GM19035 (cell line): ENCODE measurements around the gene C1QL4.

Experiments used
- ATAC-seq: cut with Tn5 transposase; IDR thresholded peaks from one replicate; pipeline ENCODE4 v1.9.1; 2021; ENCODE audit not compliant: unreplicated experiment

C1QL4 gene

GRCh38 chr12:49309386-49309785 is 27.6 kb downstream of the C1QL4 start:
- ATAC-seq = no peak

GRCh38 chr12:49305762-49306510 is 31.1 kb downstream of the C1QL4 start:
- ATAC-seq = no peak

DNA sequence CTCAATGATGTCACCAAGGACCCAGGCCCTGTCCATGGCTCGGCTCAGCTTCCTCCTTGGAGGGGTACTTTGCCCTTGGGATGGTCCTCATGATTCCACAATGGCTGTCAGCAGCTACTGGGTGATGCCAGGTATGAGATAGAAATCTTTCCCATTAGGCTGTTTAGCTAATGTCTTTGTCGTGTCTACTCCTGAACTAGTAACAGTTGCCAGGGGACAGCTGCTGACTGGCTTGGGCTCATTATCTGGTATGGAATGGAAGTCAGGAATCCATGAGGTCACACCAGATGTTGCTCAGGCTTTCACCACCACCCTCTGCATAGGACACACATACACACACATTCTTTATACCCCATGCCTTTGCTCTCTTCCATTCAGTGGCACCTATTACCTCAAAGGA is 32.8 kb downstream of the C1QL4 start:
- no peak for ATAC-seq

- ATAC-seq = no peak
Measured at GRCh38 chr12:49301760-49302159, 35.2 kb downstream of the C1QL4 start.

GRCh38 chr12:49298160-49298559 is 38.8 kb downstream of the C1QL4 start:
- ATAC-seq = no peak

GRCh38 chr12:49297695-49298060 is 39.3 kb downstream of the C1QL4 start:
- no peak for ATAC-seq

DNA sequence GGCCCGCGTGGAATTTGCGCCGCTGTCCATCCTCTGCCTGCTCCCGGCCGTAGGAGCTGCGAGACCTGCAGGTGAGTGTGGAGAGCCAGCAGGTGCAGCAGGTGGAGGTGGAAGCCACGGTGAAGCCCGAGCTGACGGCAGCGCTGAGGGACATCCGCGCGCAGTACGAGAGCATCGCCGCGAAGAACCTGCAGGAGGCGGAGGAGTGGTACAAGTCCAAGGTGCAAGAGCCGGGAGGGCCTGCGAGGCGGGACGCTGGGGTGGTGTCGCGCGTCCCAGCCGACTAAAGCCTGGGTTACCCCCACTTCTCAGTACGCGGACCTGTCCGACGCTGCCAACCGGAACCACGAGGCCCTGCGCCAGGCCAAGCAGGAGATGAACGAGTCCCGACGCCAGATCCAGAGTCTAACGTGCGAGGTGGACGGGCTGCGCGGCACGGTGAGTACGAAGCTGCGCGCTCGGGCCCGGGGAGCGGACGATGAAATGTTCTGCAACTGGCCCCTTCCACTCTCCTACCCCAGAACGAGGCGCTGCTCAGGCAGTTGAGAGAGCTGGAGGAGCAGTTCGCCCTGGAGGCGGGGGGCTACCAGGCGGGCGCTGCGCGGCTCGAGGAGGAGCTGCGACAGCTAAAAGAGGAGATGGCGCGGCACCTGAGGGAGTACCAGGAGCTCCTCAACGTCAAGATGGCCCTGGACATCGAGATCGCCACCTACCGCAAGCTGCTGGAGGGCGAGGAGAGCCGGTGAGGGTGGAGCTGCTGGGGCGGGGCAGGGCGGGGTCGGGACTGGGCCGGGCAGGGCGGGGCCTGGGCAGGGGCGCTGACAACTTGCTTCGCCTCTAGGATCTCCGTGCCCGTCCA is 39.9 kb downstream of the C1QL4 start:
- ATAC-seq = no peak

DNA sequence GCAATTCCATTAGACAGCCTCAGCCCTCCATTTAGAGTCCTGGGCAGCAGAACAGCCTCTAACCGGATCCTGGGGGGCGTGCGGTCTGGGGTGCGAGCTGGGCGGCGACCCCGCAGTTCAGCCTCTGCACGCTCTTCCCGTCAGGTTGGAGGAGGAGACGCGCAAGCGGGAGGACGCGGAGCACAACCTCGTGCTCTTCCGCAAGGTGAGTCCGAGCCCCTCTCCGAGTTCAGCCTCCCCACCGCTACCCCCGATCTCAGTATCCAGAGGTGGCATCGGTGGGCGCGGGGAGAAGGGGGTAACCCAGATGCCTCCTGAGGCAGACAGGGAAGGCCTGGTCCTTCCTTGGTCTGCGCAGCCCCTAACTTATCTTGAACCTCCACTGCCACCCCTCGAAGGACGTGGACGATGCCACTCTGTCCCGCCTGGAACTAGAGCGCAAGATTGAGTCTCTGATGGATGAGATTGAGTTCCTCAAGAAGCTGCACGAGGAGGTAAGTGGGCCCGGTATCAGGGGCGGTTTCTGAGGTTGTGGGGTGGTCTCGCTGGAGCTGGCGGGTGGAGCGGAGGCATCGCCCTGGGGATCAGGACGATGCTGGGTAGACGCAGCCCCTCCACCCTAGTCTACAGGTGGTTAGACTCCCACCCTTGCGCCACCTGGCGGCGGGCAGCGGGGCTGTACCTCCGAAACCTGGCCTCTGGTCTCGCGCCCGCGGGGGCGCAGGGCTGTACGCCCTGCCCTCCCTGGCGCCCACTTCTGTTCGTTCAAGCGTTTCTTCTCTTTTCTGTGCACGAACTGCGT is 40.8 kb downstream of the C1QL4 start:
- no peak for ATAC-seq

GRCh38 chr12:49295082-49295936 is 41.7 kb downstream of the C1QL4 start, which contains the start of gene PRPH:
PRPH (plus strand) TSS chr12:49295147; CDS start chr12:49295201, 54 bp downstream.
- ATAC-seq = no peak

DNA sequence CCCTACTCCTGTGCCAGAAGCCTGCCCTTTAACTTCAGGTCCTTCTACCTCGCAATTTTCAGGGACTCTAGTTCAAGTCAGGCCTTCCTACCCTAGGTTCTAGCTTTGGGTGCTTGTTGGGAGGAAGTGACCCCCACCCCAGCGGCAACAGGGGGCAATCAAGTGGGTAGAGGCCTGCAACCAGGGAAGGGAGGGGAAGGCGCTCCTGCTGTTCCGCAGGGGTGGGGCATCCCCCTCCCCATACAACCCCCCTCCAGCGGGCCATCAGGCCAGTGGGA is 42.2 kb downstream of the C1QL4 start:
- ATAC-seq = no peak

DNA sequence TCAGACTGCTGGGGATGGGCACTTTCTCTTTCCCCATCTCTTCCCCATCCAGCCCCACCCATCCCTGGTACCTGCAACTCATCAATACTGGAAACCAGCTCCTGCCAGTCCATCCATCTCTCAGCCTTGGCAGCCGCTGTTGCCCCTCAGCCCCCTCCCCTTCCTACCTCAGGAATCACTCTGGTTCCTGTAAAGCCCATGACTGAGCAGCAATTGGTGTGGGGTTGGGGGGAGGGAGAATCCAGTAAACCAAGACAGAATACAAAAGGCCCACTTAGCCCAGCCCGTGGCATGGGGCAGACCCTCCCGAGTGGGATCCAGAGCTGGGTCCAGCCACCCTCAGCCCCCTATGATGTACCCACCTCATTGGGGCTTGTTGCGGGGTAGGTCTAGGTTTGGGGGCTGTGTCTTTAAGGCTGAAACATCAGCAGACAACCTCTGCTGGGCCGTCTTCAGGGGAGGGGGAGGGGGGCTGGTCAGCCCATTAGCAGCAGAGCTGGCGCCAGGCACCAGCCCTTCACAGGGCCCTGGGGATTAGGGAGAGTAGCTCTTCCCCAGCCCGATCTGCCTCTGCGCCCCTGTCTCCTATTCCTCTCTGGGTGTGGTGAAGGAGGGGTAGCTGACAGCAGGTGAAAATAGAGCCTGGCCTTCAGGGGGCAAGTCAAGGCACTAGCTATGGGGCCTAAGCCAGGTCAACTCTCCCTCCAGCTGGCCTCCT is 42.7 kb downstream of the C1QL4 start:
- ATAC-seq = no peak

DNA sequence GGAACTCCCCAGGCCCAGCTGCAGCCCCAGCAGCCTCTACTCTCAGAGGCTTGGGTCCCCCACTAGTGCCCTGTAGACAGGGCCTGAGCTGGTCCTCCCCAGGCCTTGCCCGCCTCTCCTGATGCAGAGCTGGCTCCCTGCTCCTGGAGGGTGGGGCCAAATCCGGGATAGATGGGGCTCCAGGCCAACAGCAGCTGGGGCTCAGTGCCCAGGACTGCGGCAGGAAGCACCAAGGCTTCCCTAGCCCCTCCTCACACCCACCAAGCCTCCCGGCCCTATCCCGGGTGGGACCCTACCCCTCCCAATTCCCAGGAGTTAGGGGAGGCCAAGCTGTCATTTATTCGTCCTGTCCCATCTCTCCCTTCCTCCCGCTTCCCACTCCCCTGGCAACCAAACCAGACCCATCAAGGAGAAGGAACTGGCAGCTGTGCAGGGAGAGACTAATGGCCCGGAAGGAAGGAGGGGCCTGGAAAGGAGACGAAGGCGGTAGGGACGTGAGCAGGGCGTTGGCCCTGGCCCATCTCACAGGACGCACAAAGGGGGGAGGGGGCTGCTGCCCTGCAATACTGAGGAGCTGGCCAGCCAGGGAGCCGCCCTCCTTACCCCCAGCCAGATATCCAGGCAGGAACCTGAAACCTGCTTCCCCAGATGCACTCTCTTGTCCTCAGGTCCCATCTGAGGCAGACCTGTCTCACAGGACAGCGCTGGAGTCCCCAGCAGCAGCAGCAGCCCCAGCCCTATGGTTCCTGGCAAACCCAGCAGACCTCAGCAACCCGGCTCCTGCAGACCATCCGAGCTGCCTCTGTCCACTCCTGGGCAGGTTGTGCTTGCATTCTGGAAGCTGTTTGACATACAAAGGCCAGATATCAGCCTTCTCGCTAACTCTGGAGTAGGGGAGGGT is 43.7 kb downstream of the C1QL4 start:
- no peak for ATAC-seq

- ATAC-seq = no peak
Measured at GRCh38 chr12:49292729-49293055, 44.3 kb downstream of the C1QL4 start.

GRCh38 chr12:49288922-49289555 is 47.9 kb downstream of the C1QL4 start:
- ATAC-seq = no peak

DNA sequence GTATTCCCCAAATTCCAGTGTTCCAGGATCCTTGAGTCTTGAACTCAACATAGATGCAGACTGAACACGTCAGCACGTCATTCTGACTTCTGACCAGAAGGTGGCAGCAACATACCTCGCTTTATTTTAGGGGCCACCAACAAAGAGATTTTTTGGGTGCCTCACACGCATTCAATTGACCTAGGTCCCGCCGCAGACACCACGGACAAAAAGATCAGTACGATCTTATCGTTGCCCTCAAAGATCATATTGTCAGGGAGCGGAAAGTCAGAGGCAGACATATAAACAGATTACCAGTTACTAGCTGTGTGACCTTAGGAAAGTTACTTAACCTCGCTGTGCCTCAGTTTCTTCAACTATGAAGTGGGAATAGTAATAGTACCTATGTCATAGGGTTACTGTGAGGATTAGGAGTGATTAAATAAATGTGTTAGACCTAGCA is 48.6 kb downstream of the C1QL4 start:
- no peak for ATAC-seq

DNA sequence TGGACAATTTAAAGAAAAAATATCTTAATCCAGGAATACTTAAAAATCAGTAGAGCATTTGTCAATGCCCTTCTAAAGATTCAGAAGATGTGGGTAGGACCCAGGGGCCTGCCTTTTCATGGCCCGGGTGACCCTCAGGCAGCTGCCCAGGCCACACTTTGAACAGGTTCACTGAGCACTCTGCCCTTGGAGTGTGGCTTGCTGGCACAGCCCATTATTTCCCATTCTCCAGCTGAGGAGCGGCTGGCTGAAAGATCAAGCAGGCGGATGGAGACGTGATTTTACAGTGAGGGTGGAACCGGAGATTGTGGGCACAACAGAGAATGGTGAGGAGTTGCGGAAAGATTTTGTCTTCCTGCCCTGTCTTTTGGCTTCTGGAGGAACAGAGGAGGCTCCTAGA is 49.1 kb downstream of the C1QL4 start:
- no peak for ATAC-seq

- ATAC-seq = no peak
Measured at GRCh38 chr12:49284672-49285071, 52.3 kb downstream of the C1QL4 start.

- ATAC-seq = no peak
Measured at GRCh38 chr12:49283541-49284429, 53.2 kb downstream of the C1QL4 start.
